ENCODE results near the gene RGPD3.

- TF ChIP-seq PHF8 (IDR thresholded peaks at IDR 0.05; ENCODE audit: borderline replicate concordance, low read depth), result no peak
- no peak for TF ChIP-seq MAX (IDR thresholded peaks at IDR 0.05)
- no peak for TF ChIP-seq REST (IDR thresholded peaks at IDR 0.05)
- TF ChIP-seq RFX5 (IDR thresholded peaks at IDR 0.05), result no peak
- no peak for TF ChIP-seq CTCF (IDR thresholded peaks at IDR 0.05)
- no peak for TF ChIP-seq POLR2A (IDR thresholded peaks at IDR 0.05; ENCODE audit: low read length)
- no peak for TF ChIP-seq SMC3 (IDR thresholded peaks at IDR 0.05)
- no peak for TF ChIP-seq CEBPB (IDR thresholded peaks at IDR 0.05)
- TF ChIP-seq ELK1 (IDR thresholded peaks at IDR 0.05; ENCODE audit: low read depth, low read length), result no peak
Observed at GRCh38 chr2:106343274-106343673, 124.9 kb downstream of the RGPD3 start.

Data from A549 (cell line).